Activated CD4-positive, CD25-positive, alpha-beta regulatory T cell (primary cell): ENCODE measurements around the gene SHOX.

Source experiments
- DNase-seq, 4 experiments: peaks; one replicate each; lab custom pipeline; 2025; lab: John Stamatoyannopoulos, UW

SHOX gene

GRCh38 chrX:666762-667720 is 36.5 kb downstream of the SHOX start:
- DNase-seq, result no peak

- DNase-seq, result no peak
These were observed 40.1 kb downstream of the SHOX start for GRCh38 chrX:670645-671044.

GRCh38 chrX:672931-673330 is 42.3 kb downstream of the SHOX start:
- DNase-seq, result no peak

- no peak for DNase-seq
These were observed 44.8 kb downstream of the SHOX start for GRCh38 chrX:675279-675954.

GRCh38 chrX:675955-676295 is 45.3 kb downstream of the SHOX start:
- no peak for DNase-seq

- DNase-seq, result no peak
These were observed 46.8 kb downstream of the SHOX start for GRCh38 chrX:677376-677775.

- no peak for DNase-seq
These were observed 48.8 kb downstream of the SHOX start for GRCh38 chrX:679291-679979.

- DNase-seq, result no peak
These were observed 49.5 kb downstream of the SHOX start for GRCh38 chrX:680062-680461.

- DNase-seq, result no peak
These were observed 51.4 kb downstream of the SHOX start for GRCh38 chrX:681989-682388.

- no peak for DNase-seq
These were observed 52.3 kb downstream of the SHOX start for GRCh38 chrX:682892-683291.

GRCh38 chrX:683576-683975 is 53.0 kb downstream of the SHOX start:
- DNase-seq, result no peak

- no peak for DNase-seq
These were observed 54.8 kb downstream of the SHOX start for GRCh38 chrX:685120-686032.

GRCh38 chrX:689983-690382 is 59.4 kb downstream of the SHOX start:
- DNase-seq, result no peak

GRCh38 chrX:694800-695199 is 64.2 kb downstream of the SHOX start:
- DNase-seq, result no peak

GRCh38 chrX:698206-698605 is 67.6 kb downstream of the SHOX start:
- no peak for DNase-seq

GRCh38 chrX:700936-701335 is 70.3 kb downstream of the SHOX start:
- DNase-seq, result no peak

GRCh38 chrX:701673-702072 is 71.1 kb downstream of the SHOX start:
- DNase-seq, result no peak

GRCh38 chrX:703466-703865 is 72.9 kb downstream of the SHOX start:
- no peak for DNase-seq

- DNase-seq, result no peak
These were observed 73.3 kb downstream of the SHOX start for GRCh38 chrX:703866-704265.
